Jurkat, Clone E6-1 (cell line): ENCODE measurements around the gene CACNA1B.
"Not testable (repeated sequence)": the region's sequence is repeated elsewhere in the genome, so short reads cannot be mapped to it uniquely, and the experiment has no call there.

Source experiments
- DNase-seq: peaks from one replicate; pipeline ENCODE4 v3.0.0-alpha.2; 2011; ENCODE audit warnings: low read depth, low spot score
- H3K4me3 ChIP-seq: 2 replicates; pipeline ENCODE4 v1.5.1; 2011; ENCODE audit warnings: mild to moderate bottlenecking, low read length, control low read depth, moderate library complexity

Gene CACNA1B

DNA sequence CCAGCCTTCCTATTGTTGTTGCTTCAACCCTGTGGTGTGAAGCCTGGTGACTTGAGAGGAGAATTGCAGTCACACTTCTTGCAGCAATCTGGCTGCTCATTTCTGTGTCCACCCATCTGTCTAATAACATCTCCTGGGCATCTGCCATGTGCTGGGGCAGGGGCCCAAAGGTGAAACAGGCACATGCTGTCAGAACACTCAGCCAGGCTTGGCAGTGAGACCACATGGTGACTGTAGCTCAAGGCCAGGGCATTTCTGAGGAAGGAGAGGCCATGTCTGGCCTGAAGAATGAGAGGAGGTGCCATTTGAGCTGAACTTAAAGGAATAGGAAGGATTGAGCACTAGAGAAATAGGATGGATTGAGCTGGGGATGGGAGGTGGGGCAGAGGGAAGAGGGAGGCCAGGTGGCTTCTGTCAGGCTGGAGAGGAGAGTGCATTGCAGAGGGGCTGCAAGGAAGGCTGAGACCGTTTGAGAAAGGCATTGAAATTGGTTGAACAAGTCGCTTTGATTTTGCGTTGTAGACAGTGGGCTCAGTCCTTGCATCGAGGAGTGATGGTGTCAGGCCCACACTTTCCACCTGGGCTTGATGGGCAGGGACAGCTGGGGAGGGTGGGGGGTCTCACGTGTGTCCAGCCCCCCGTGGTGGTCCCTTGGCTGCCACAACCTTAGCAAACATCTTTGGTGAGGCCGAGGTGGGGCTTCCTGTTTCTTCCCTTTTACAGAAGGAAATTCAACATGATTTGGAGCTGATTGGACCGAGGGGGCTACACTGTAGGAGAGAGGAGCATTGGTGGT lies 222.4 kb downstream of the CACNA1B start:
- no peak for DNase-seq
- no peak overlapping the region for H3K4me3 ChIP-seq

DNA sequence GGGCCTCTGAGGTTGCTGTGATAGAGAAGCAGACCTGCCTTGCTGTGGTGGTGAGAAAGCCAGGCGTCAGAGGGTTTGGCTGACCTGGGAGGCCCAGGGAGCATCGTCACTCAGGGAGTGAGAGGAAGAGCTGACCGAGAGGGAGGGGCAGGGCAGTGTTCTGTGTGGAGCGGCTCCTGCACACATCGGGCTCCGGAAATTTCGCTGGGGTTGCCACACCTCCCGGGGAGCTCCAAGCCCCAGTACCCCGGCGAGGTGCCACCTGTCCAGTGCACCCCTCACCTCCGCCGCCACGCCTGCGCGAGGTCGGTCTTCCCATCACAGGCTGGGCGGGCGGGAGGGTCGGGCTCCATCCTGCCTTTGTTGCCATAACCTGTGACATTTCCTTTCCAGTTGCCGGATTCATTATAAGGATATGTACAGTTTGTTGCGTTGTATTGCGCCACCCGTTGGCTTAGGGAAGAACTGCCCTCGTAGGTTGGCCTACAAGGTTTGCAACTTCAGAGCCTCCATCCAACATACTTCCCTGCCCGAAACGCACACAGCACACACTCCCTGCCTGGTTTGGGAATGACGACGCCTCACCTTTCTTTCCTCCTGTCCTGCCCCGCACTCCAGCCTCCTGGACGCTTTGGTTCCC lies 223.2 kb downstream of the CACNA1B start:
- H3K4me3 ChIP-seq: no peak overlapping the region
- no peak for DNase-seq

DNA sequence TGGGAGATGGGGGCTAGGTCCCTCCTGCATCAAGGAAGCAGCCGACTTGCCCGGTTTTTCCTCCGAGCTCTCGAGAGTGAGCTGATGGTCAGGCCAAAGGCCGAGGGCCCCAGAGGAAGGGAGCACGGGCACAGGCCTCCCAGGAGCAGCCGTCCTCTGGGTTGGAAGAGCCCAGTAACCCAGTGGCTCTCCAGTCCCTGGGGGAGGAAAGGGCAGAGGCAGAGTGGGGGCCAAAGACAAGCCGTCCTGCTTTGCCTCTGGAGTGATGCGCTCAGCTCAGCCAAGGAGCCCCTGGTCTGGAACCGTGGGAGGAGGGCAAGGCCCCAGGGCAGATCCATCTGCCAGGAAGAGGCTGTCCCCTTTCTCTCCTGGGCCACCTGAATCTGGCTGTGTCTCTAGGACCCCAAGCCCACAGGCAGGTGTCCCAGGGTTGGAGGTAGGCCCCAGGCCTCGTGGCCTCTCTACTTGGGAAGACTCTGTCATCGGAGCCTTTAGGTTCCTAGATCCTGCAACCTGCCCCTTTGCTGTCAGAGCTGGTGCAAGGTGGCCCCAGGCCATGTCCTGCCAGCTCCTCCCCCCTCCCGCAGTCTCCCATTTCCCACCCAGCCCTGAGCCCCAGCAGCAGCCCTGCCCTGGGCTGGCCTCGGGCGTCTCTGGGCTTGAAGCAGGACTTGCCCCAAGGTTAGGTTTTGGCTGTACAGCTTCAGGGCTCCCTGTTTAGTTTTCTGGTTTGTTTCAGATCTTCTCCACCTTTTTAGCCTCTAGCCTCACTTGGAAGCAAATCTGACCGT lies 224.1 kb downstream of the CACNA1B start:
- no peak for DNase-seq
- no peak overlapping the region for H3K4me3 ChIP-seq

- no peak overlapping the region for H3K4me3 ChIP-seq
- no peak for DNase-seq
Observed at GRCh38 chr9:138102246-138103051, 224.9 kb downstream of the CACNA1B start.

DNA sequence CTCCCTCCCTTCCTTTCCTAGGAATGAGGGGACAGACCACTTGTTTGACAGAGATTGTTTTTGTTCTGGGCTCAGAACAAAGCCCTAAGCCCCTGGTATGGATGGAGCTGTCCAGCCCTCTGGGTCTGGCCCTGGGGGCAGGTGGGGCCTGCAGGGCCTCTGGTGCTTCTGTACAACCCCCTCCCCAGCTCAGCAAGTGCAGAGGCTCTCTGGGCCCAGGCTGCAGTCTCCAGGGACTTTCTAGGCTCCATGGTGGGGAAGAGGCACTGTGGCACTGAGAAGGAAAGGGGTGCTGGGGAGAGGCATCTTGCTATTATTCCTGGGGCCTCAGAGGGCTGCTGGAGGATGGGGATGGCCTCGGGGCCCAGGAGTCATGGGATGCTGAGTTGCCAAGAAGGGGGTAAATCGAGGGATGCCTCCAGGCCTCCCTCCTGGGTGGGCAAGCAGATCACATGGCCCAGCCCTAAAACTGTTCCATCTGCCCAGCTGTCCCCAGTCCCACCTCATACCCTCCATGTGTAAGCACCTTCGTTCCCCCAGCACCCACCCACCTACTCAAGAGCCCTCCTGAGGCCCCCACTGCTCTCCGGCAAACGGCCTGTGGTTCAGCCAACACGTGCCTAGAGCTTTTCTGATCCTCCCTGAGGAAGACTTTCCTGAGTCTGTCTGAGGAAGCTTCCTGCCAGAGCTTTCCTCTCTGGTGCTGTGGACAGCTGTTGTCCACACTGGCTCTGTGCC lies 225.7 kb downstream of the CACNA1B start:
- DNase-seq: no peak
- no peak overlapping the region for H3K4me3 ChIP-seq

- no peak for DNase-seq
- H3K4me3 ChIP-seq: no peak overlapping the region
Observed at GRCh38 chr9:138103849-138104206, 226.2 kb downstream of the CACNA1B start.

- no peak overlapping the region for H3K4me3 ChIP-seq
- DNase-seq: no peak
Observed at GRCh38 chr9:138104251-138105122, 226.9 kb downstream of the CACNA1B start.

DNA sequence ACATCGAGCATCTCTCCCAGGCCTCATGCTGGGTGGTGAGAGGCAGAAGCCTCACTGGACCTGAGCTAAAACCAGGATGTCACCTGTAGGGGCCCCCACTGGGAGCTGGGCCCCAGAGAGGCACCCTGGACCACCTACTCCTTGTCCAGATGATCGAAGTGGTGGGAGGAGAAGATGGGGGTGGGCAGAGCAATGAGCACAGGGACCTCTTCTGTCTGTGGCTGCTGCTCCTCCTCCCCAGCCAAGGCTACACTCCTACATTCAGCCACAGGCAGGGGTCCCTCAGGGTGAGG lies 227.5 kb downstream of the CACNA1B start:
- no peak for DNase-seq
- H3K4me3 ChIP-seq: no peak overlapping the region

GRCh38 chr9:138105561-138106505 lies 228.3 kb downstream of the CACNA1B start:
- no peak overlapping the region for H3K4me3 ChIP-seq
- no peak for DNase-seq

DNA sequence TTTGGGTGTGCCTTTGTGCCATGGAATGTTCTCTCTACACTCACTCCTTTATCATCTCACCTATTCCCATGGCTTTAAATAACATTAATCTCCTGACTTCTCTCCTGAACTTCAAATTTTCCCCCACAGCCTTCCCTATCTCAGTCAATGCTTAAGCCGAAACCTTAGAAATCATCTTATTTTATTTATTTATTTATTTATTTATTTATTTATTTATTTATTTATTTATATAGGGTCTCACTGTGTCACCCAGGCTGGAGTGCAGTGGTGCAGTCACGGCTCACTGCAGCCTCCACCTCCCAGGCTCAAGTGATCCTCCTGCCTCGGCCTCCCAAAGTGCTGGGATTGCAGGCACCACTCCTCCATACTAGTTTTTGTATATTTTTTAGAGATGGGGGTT lies 229.5 kb downstream of the CACNA1B start:
- not testable (repeated sequence) for DNase-seq, H3K4me3 ChIP-seq

DNA sequence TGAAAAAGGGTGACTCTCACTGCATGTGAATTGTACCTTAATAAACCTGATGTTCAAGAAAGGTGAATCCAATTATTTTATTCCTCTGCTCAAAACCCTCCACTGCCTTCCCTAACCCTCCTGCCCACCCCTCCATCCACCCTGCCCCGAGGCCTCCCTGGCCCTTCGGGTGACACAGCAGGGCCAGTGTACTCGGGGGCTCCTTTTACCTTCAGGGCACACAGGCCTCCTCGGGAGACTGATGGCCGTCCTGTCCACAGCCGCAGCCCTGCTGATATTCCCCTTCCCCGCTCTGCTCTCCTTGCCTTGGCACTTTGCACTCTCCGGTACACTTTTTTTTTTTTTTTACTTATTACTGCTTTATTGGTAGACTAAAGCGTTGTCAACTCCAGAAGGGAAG lies 234.0 kb downstream of the CACNA1B start:
- no peak overlapping the region for H3K4me3 ChIP-seq
- no peak for DNase-seq

DNA sequence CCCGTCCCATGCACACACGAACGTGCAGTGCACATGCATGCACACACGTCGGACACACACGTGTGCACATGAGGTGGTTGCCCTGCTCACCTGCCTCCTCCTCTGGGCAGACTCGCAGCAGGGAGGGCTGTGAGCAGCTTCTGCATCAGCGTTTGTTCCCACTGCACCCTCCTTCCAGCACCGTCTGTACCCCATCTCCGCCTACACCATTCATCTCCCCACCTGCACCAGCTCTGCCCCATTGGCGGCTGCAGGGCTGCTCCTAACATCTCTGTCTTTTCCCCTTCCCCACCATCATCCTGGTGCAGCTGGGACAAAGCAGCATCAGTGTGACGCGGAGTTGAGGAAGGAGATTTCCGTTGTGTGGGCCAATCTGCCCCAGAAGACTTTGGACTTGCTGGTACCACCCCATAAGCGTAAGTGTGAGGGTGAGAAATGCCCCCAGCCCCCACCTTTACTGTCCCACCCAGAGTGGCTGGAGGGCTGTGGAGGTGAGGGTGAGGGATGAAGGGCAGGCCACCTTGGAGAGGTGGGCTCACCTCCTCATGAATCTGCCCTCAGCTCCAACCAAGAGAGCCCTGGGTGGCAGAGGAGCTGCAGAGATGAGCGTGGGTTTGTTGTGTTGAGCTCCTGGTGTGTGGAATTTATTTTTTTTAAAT lies 234.6 kb downstream of the CACNA1B start:
- DNase-seq: no peak
- H3K4me3 ChIP-seq: no peak overlapping the region

DNA sequence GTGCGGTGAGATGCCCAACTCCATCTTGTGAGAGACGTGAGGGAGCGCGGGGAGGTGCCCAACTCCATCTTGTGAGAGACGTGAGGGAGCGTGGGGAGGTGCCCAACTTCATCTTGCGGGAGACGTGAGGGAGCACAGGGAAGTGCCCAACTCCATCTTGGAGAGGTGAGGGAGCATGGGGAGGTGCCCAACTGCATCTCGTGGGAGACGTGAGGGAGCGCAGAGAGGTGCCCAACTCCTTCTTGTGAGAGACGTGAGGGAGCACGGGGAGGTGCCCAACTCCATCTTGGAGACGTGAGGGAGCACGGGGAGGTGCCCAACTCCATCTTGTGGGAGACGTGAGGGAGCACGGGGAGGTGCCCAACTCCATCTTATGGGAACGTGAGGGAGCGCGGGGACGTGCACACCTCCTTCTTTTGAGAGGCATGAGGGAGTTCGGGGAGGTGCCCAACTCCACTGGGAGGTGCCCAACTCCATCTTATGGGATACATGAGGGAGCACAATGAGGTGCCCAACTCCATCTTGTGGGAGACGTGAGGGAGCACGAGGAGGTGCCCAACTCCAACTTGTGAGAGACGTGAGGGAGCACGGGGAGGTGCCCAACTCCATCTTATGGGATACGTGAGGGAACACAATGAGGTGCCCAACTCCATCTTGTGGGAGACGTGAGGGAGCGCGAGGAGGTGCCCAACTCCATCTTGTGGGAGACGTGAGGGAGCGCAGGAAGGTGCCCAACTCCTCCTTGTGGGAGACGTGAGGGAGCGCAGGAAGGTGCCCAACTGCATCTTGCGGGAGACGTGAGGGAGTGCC lies 235.4 kb downstream of the CACNA1B start:
- DNase-seq: no peak
- H3K4me3 ChIP-seq: no peak overlapping the region

- DNase-seq, H3K4me3 ChIP-seq: not testable (repeated sequence)
Observed at GRCh38 chr9:138113701-138114325, 236.2 kb downstream of the CACNA1B start.

DNA sequence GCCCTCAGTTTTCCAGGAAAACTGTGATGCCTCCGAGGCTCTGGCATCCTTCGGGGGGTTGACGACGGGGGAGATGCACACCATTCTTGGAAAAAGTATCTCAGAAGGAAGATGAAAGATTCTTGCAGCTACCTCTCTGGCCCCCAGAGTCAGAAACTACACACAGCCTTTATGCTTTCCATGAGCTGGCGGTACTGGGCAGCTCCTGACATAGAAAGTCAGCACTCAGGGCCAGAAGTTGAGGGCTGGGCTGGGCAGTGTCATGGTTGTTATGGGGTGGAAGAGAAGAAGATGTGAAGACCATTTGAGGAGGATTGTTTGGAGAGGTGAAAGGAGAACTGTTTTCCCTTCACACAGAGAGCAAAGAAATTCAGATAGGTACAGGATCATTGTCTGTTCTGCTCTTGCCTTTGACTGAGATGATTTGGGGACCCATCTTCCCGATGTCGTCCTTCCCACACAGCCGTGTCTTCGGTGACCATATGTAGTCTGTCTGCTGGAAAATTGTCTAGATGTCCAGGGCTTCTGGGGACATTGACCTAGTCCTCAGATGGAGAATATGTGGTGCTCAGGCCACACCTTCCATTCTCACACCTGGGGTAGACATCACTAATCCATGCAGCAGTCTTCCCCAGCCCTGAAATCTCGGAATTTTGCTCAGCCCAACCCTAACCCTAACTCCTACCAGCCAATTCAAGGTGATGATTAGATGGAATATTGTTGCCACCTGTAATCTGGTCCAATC lies 237.1 kb downstream of the CACNA1B start:
- DNase-seq: no peak
- no peak overlapping the region for H3K4me3 ChIP-seq
